Measurements from ENCODE around the gene SCFD2. TPM values are rescaled to one million over a fixed set of nuclear protein-coding genes. Genes with fewer than 3 reads are reported as not detected.

SCFD2 gene
- total and polyA plus RNA-seq, 8 donors: 11.4 to 26.6 (median 13.7) TPM

DNA sequence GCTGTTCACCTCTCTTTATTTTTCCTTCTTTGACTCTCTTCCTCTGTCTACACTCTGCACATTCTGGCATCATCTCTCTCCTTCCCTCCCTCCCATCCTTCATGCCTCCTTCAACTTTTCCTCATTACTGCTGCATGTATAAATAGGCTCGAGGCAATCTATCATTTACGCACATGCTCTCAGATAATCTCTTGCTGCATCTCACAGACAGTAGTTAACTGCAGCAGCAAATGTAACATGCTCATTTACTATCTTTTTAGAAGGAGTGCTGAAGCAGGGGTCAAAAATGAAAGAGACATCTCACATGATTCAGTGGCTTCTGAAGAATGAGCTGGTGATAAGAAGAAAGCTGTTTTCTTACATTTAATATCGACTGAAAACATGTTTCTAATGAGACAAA, 376.0 kb downstream of the SCFD2 start:
- no peaks in the 10 kb centered on the region for H3K36me3 ChIP-seq
- H3K27ac ChIP-seq: no peak overlapping the region
- H3K9me3 ChIP-seq: no peaks in the 10 kb centered on the region
- intact Hi-C loops (cut with DNase I): loop anchor here in 1 of 2 donors (10.0 kb wide), 1 partner anchor 615 kb away; no protein-coding TSS in a partner anchor
- TF ChIP-seq, protein P1, sequence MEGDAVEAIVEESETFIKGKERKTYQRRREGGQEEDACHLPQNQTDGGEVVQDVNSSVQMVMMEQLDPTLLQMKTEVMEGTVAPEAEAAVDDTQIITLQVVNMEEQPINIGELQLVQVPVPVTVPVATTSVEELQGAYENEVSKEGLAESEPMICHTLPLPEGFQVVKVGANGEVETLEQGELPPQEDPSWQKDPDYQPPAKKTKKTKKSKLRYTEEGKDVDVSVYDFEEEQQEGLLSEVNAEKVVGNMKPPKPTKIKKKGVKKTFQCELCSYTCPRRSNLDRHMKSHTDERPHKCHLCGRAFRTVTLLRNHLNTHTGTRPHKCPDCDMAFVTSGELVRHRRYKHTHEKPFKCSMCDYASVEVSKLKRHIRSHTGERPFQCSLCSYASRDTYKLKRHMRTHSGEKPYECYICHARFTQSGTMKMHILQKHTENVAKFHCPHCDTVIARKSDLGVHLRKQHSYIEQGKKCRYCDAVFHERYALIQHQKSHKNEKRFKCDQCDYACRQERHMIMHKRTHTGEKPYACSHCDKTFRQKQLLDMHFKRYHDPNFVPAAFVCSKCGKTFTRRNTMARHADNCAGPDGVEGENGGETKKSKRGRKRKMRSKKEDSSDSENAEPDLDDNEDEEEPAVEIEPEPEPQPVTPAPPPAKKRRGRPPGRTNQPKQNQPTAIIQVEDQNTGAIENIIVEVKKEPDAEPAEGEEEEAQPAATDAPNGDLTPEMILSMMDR (IDR thresholded peaks at IDR 0.05): no peak
- H3K4me3 ChIP-seq: no peak overlapping the region
- H3K4me1 ChIP-seq: no peaks in the 10 kb centered on the region
- ATAC-seq: no peak
- H3K27me3 ChIP-seq: no peaks in the 10 kb centered on the region
- DNase-seq: no peak

DNA sequence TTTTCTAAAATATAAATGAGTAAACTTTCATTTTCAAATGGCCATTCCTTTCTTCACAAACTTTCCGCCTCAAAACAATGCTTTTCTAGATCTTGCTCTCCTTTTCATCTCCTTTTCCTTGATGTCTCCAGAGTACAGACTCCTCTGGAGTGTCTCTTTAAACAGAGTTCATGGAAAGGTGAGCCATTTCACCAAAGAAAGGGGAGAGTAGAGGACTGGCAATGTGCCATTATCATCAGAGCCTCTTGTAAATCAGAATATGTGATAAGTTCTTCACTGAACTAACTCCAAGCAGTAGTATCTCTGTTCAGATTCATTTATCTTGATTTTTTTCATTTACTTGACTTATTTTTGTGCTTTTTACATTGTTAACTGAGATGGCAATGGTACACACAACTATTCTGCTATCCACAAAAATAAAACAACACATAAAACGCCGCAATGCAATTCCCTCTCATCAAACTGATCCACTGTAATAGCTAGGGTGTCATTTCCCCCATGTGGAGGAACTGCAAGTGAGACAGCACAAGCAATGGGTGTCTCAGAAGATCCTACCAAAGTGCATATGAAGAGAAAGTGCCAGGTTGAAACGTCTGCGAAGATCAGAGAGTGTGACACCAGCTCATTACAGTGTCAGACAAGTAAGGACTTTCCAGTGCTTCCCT, 378.3 kb downstream of the SCFD2 start:
- TF ChIP-seq, protein P1 (IDR thresholded peaks at IDR 0.05): no peak
- H3K27ac ChIP-seq: no peak overlapping the region
- no peaks in the 10 kb centered on the region for H3K36me3 ChIP-seq
- no peak for DNase-seq
- H3K4me1 ChIP-seq: peaks cover 0 to 6% of the 10 kb centered on the region in 2 donors
- H3K27me3 ChIP-seq: no peaks in the 10 kb centered on the region
- ATAC-seq: no peak
- H3K9me3 ChIP-seq: no peaks in the 10 kb centered on the region
- intact Hi-C loops (cut with DNase I): loop anchor here in 1 of 2 donors (10.0 kb wide), 1 partner anchor 613 kb away; no protein-coding TSS in a partner anchor
- H3K4me3 ChIP-seq: no peak overlapping the region

GRCh38 chr4:52984462-52984881, 381.4 kb downstream of the SCFD2 start:
- Histone ChIP-seq H3K36me3 (no peaks in the 10 kb centered on the region), H3K27me3 (no peaks in the 10 kb centered on the region), H3K9me3 (no peaks in the 10 kb centered on the region), H3K27ac (no peak overlapping the region), H3K4me3 (no peak overlapping the region), H3K4me1 (peaks cover 0 to 6% of the 10 kb centered on the region in 2 donors)
- TF ChIP-seq, protein P1 (IDR thresholded peaks at IDR 0.05): no peak
- ATAC-seq: no peak
- intact Hi-C loops (cut with DNase I): loop anchor here in 1 of 2 donors (5.0 to 10.0 kb wide), 2 partner anchors 437 to 610 kb away; no protein-coding TSS in a partner anchor
- DNase-seq: no peak

GRCh38 chr4:52983563-52984303, 382.1 kb downstream of the SCFD2 start:
- Histone ChIP-seq H3K4me3 (no peak overlapping the region), H3K4me1 (peaks cover 0 to 6% of the 10 kb centered on the region in 2 donors), H3K9me3 (no peaks in the 10 kb centered on the region), H3K27ac (no peak overlapping the region), H3K36me3 (no peaks in the 10 kb centered on the region), H3K27me3 (no peaks in the 10 kb centered on the region)
- DNase-seq (peak in 2 of 4 donors; percentile 47 to 64), ATAC-seq (peak; percentile 91)
- TF ChIP-seq, protein P1 (IDR thresholded peaks at IDR 0.05): peak; percentile 64 to 69
- intact Hi-C loops (cut with DNase I): loop anchor here in 1 of 2 donors (5.0 to 10.0 kb wide), 2 partner anchors 436 to 609 kb away; no protein-coding TSS in a partner anchor

DNA sequence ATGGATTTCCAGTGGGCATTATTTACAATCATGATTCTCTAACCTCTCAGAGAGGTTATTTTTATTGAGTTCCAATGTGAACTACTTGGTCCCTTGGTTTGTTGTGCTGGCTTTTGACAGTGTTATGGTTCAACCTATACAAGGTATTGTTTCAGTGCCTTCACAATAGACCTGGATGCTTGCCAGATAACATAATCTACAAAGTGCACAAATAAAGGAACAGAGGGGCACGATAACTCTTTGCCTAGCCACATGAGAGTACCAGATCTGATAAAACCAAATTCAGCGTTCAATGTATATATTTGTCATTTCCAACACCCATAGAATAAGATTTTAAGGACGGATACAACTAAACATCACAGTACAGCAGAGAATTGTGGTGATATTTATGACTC, 382.9 kb downstream of the SCFD2 start:
- Histone ChIP-seq H3K4me1 (peaks cover 0 to 6% of the 10 kb centered on the region in 2 donors), H3K36me3 (no peaks in the 10 kb centered on the region), H3K27me3 (no peaks in the 10 kb centered on the region), H3K4me3 (no peak overlapping the region), H3K9me3 (no peaks in the 10 kb centered on the region), H3K27ac (no peak overlapping the region)
- TF ChIP-seq, protein P1 (IDR thresholded peaks at IDR 0.05): no peak
- no peak for ATAC-seq
- intact Hi-C loops (cut with DNase I): loop anchor here in 1 of 2 donors (5.0 to 10.0 kb wide), 2 partner anchors 436 to 608 kb away; no protein-coding TSS in a partner anchor
- DNase-seq: no peak

All from left lung (tissue), 10 donors.